K562 (cell line): Measurements from ENCODE around the gene APOBEC3A. TPM values are rescaled to one million over a fixed set of nuclear protein-coding genes. Genes with fewer than 3 reads are reported as not detected.
"Not testable (repeated sequence)": the region's sequence is repeated elsewhere in the genome, so short reads cannot be mapped to it uniquely, and the experiment has no call there.

ENCODE experiments used
- ATAC-seq: fragments of 200-7000 bp; cut with Tn5 transposase; 3 replicates; pipeline ENCODE4 v1.9.1; 2020; ENCODE audit warnings: moderate library complexity
- BruUV-seq: library from RNA; stranded (reverse); fragments of 400-500 nt; replicated peaks from 2 replicates; lab custom pipeline; 2021; lab: Mats Ljungman, UMichigan
- CTCF ChIA-PET: fragments of 300-600 bp; formaldehyde crosslinking; extraction: SDS; loops from one replicate; lab custom pipeline; 2021; ENCODE audit warnings: low intra/inter-chr PET ratio; lab: Yijun Ruan, JAX
- POLR2A ChIA-PET: fragments of 300-600, 350-650 bp; sonication (Branson Sonifier 250); formaldehyde crosslinking; extraction: SDS; loops from one replicate; lab custom pipeline; 2021; ENCODE audit warnings: antibody characterized with exemption, inconsistent platforms; lab: Yijun Ruan, JAX
- DNase-seq, 4 experiments: peaks; one replicate each; pipeline versions ENCODE4 v3.0.0 to v3.0.0-alpha.2; 2011 to 2018; ENCODE audit warnings: low spot score in 3 of 4, mixed read lengths in 3 of 4; ENCODE audit errors: extremely low read depth in 1 of 4
- FAIRE-seq: peaks from 2 replicates; lab custom pipeline; 2011; peaks lifted over from hg19 to GRCh38; lab: Jason Lieb, UNC
- H2AFZ ChIP-seq: 2 replicates; pipeline ENCODE4 v1.6.0; 2011; ENCODE audit warnings: low read depth, low read length, control low read depth, inconsistent platforms
- H3K27ac ChIP-seq: fragments of 200-600 bp; 3 replicates; pipeline ENCODE4 v1.8.0; 2011; ENCODE audit warnings: low read depth, mild to moderate bottlenecking, control low read depth, inconsistent platforms, low read length, moderate library complexity, mixed read lengths; ENCODE audit errors: extremely low read depth
- H3K27me3 ChIP-seq, 2 experiments: fragments of 300-600 bp in 1 of 2; 2 replicates in 1 of 2; 3 replicates in 1 of 2; pipeline versions ENCODE4 v1.6.0 to v1.8.0; 2011; ENCODE audit warnings: inconsistent platforms in 2 of 2, low read length in 2 of 2, mild to moderate bottlenecking in 1 of 2, mixed read lengths in 1 of 2, moderate library complexity in 1 of 2; ENCODE audit not compliant: control insufficient read depth in 2 of 2, insufficient read depth in 2 of 2
- H3K36me3 ChIP-seq: fragments of 300-600 bp; 3 replicates; pipeline ENCODE4 v1.8.0; 2011; ENCODE audit warnings: mild to moderate bottlenecking, low read length, inconsistent platforms; ENCODE audit not compliant: control insufficient read depth, insufficient read depth
- H3K4me1 ChIP-seq, 2 experiments: fragments of 200-600 bp in 1 of 2; replicated peaks in 1 of 2; 2 replicates in 1 of 2; 3 replicates in 1 of 2; pipeline versions ENCODE4 v1.5.1 to v1.8.0; 2011; ENCODE audit warnings: inconsistent platforms in 2 of 2, low read length in 2 of 2, mild to moderate bottlenecking in 1 of 2, mixed read lengths in 1 of 2, moderate library complexity in 1 of 2; ENCODE audit not compliant: control insufficient read depth in 2 of 2, insufficient read depth in 2 of 2
- H3K4me2 ChIP-seq: 2 replicates; pipeline ENCODE4 v1.6.1; 2011; ENCODE audit warnings: low read length, control low read depth, inconsistent platforms, mixed read lengths; ENCODE audit not compliant: insufficient read depth
- H3K4me3 ChIP-seq: fragments of 200-600 bp; sonication (generic), shearing (Covaris generic); 2 replicates; pipeline ENCODE4 v1.5.1; 2016; ENCODE audit warnings: control low read depth, inconsistent platforms
- H3K79me2 ChIP-seq: fragments of 200-600 bp; 3 replicates; pipeline ENCODE4 v1.8.0; 2011; ENCODE audit warnings: low read length, inconsistent platforms; ENCODE audit not compliant: control insufficient read depth, insufficient read depth
- H3K9ac ChIP-seq, 2 experiments: 2 replicates each; pipeline versions ENCODE4 v1.6.0 to v1.6.1; 2011; ENCODE audit warnings: low read depth in 2 of 2, low read length in 2 of 2, control low read depth in 1 of 2, inconsistent platforms in 1 of 2, mild to moderate bottlenecking in 1 of 2, mixed read lengths in 1 of 2; ENCODE audit not compliant: insufficient read depth in 1 of 2
- H3K9me1 ChIP-seq: one replicate; pipeline ENCODE4 v1.6.0; 2011; ENCODE audit warnings: inconsistent platforms, mild to moderate bottlenecking, low read length, moderate library complexity; ENCODE audit not compliant: control insufficient read depth, insufficient read depth
- H3K9me3 ChIP-seq: replicated peaks from 2 replicates; pipeline ENCODE4 v1.5.1; 2011; ENCODE audit warnings: low read depth, low read length, inconsistent platforms; ENCODE audit not compliant: control insufficient read depth, insufficient read depth
- H4K20me1 ChIP-seq: replicated peaks from 2 replicates; pipeline ENCODE4 v1.6.1; 2011; ENCODE audit warnings: low read length, inconsistent platforms, mixed read lengths; ENCODE audit not compliant: control insufficient read depth, insufficient read depth
- ATF3 ChIP-seq, 2 experiments: fragments of 450-650 bp in 1 of 2; sonication (generic) in 1 of 2; formaldehyde crosslinking in 1 of 2; IDR thresholded peaks in 1 of 2; conservative IDR thresholded peaks in 1 of 2; 2 replicates each; pipeline versions ENCODE4 v1.6.1 to v1.8.1; 2016 to 2023; ENCODE audit warnings: mild to moderate bottlenecking in 2 of 2, moderate library complexity in 2 of 2, inconsistent platforms in 1 of 2, missing genetic modification reagents in 1 of 2
- ZEB2 ChIP-seq: fragments of 450-650 bp; IDR thresholded peaks from 2 replicates; pipeline ENCODE4 v1.6.1; 2016
- WGBS: fragments of 100-300 bp; shearing (Covaris generic); methylation state at CpG from one replicate; pipeline ENCODE4 v1.1.6; 2016; ENCODE audit warnings: low coverage, mixed read lengths; ENCODE audit not compliant: insufficient coverage; ENCODE audit errors: missing lambda C conversion rate; 5-methylcytosine and 5-hydroxymethylcytosine counted together
- in situ Hi-C: fragments of 300-500 bp; cut with MboI; formaldehyde crosslinking; loops from 4 replicates; pipeline ENCODE4 v1.15.0; 2018; ENCODE audit warnings: inconsistent platforms, mixed read lengths
- intact Hi-C: fragments of 100-400 bp; cut with micrococcal nuclease; formaldehyde crosslinking; loops from 2 replicates; pipeline ENCODE4 v1.14.2; 2022
- polyA plus RNA-seq, 8 experiments: library from polyadenylated mRNA; depleted of rRNA in 4 of 8; stranded (reverse) in 5 of 8; unstranded in 3 of 8; fragments of >200 nt; fragmentation: Nextera tagmentation in 2 of 8; fragmentation: Illumina TruSeq in 1 of 8; extraction: Ambion mirVana in 2 of 8; extraction: Trizol in 1 of 8; gene quantifications; 2 replicates each; pipeline versions ENCODE4 v1.2.1 to v1.2.3, GENCODE V29; 2011 to 2014; ENCODE audit warnings: inconsistent platforms in 1 of 8, missing spikeins in 1 of 8
- total RNA-seq, 7 experiments: library from RNA; depleted of rRNA in 6 of 7; stranded (reverse); fragments of >200 nt in 6 of 7; fragmentation: Illumina TruSeq in 2 of 7; extraction: Trizol in 2 of 7; gene quantifications; 2 replicates each; pipeline versions ENCODE4 v1.2.1 to v1.2.3, GENCODE V29; 2011 to 2021; ENCODE audit warnings: low replicate concordance in 1 of 7

The APOBEC3A gene
- total and polyA plus RNA-seq, 9 of the 15 experiments (the other 6 are each of a cell fraction or from before 2014, with no cell fraction given), result 0.04 TPM; not detected in 8

- POLR2A ChIA-PET, result interaction anchor here (0.6 to 1.0 kb wide), 2 partner anchors 54 to 124 kb away, joined by 3 read pairs; no protein-coding TSS in a partner anchor
- not testable (repeated sequence) for H3K4me2 ChIP-seq; H3K4me3 ChIP-seq; TF ChIP-seq ATF3 (CRISPR knock-in tag; conservative IDR thresholded peaks at IDR 0.05)
- peaks cover 7 to 26% of the 10 kb centered on the region in 2 experiments; a peak in 4 of 5 replicates for H3K4me1 ChIP-seq
- TF ChIP-seq ZEB2 (peak; percentile 49; the same call in 1 of the 2 replicates), ATF3 (IDR thresholded peaks at IDR 0.05) (peak; percentile 54)
- TF ChIP-seq, all 486 proteins: peak for 2; not testable (repeated sequence) for 484
- Histone ChIP-seq H3K79me2 (peaks cover 10% of the 10 kb centered on the region), H3K27ac (peak overlapping the region; percentile 73)
- H3K9me3 ChIP-seq, CTCF ChIA-PET, ATAC-seq, H3K36me3 ChIP-seq, DNase-seq, H3K9ac ChIP-seq, H3K27me3 ChIP-seq, H2AFZ ChIP-seq, H4K20me1 ChIP-seq, in situ Hi-C loops, intact Hi-C loops, BruUV-seq, H3K9me1 ChIP-seq, FAIRE-seq: not testable (repeated sequence)
- 89% methylated on average over 6 of the region's 9 CpGs for WGBS
Measured at GRCh38 chr22:38984784-38985757, 27.7 kb downstream of the APOBEC3A start.
